Small intestine (tissue), 7 donors: ENCODE measurements around the gene BMS1. TPM values are rescaled to one million over a fixed set of nuclear protein-coding genes. Genes with fewer than 3 reads are reported as not detected.

ENCODE experiments used
- DNase-seq, 2 donors: peaks; one replicate each; pipeline versions ENCODE4 v3.0.0 to v3.0.0-alpha.2; 2013
- FAIRE-seq: peaks from 2 replicates; lab custom pipeline; 2012; peaks lifted over from hg19 to GRCh38; lab: Jason Lieb, UNC
- H3K27ac ChIP-seq, 3 donors: one replicate each; pipeline ENCODE4 v1.5.1; 2013; ENCODE audit warnings: low read length in 2 of 3, mild to moderate bottlenecking in 2 of 3, control low read depth in 1 of 3, inconsistent platforms in 1 of 3, low read depth in 1 of 3, moderate library complexity in 1 of 3
- H3K27me3 ChIP-seq, 3 donors: one replicate each; pipeline ENCODE4 v1.6.1; 2013; ENCODE audit warnings: low read length in 3 of 3, inconsistent platforms in 1 of 3; ENCODE audit not compliant: control insufficient read depth in 3 of 3, insufficient read depth in 3 of 3
- H3K36me3 ChIP-seq, 3 donors: one replicate each; pipeline ENCODE4 v1.6.1; 2013; ENCODE audit warnings: low read length in 3 of 3, inconsistent platforms in 1 of 3, low read depth in 1 of 3, mild to moderate bottlenecking in 1 of 3, moderate library complexity in 1 of 3; ENCODE audit not compliant: control insufficient read depth in 3 of 3, insufficient read depth in 2 of 3
- H3K4me1 ChIP-seq, 3 donors: one replicate each; pipeline ENCODE4 v1.6.1; 2013; ENCODE audit warnings: low read length in 2 of 3, inconsistent platforms in 1 of 3, low read depth in 1 of 3, mild to moderate bottlenecking in 1 of 3, moderate library complexity in 1 of 3; ENCODE audit not compliant: control insufficient read depth in 3 of 3, insufficient read depth in 2 of 3
- H3K4me3 ChIP-seq, 3 donors: one replicate each; pipeline ENCODE4 v1.5.1; 2013; ENCODE audit warnings: low read length in 3 of 3, control low read depth in 1 of 3, inconsistent platforms in 1 of 3, low read depth in 1 of 3, mild to moderate bottlenecking in 1 of 3, moderate library complexity in 1 of 3
- H3K9me3 ChIP-seq, 2 donors: one replicate each; pipeline ENCODE4 v1.6.1; 2013; ENCODE audit warnings: low read depth in 1 of 2, low read length in 1 of 2; ENCODE audit not compliant: control insufficient read depth in 2 of 2, insufficient read depth in 1 of 2
- WGBS, 3 donors: extraction: QIAGEN DNeasy Blood & Tissue Kit; methylation state at CpG; one replicate each; pipeline ENCODE4 v1.1.7; 2013; 5-methylcytosine and 5-hydroxymethylcytosine counted together
- polyA plus RNA-seq, 4 donors: library from polyadenylated mRNA; stranded (reverse) in 3 of 4; unstranded in 1 of 4; fragments of 200-250 nt in 3 of 4; fragments of 120-200 nt in 1 of 4; gene quantifications; one replicate each; pipeline versions ENCODE4 v1.2.1 to v1.2.3, GENCODE V29; 2013
- donor health status: healthy with polysubstance abuse.
- donor health status: control.
- donor health status: control.
- donor health status: Bipolar disorder and iron deficiency.
- donor health status: healthy.

Gene BMS1
- polyA plus RNA-seq, 4 donors: 6.8 to 15.7 (median 9.0) TPM

DNA sequence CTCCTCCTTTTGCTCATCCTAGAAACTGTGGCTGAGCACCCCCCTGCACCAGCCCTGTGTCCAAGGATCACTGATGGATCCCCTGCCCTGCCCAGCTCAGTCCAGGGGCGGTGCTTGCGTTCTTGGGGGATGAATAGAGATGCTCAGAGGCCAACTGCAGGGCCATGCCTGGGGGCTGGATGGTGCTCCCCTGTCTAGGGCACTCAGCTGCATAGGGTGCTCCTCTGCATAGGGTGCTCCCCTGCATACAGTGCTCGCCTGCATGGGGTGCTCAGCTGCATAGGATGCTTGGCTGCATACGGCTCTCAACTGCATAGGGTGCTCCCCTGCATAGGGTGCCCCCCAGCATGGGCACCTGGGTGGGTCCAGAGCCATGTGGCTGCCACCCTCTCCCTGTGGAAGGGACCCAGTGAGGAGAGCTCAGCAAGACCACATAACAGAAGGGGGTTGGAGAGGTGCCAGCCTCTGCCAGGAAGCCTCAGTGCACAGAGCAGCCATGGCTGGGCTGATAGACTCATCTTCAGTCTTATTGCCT, 95.0 kb downstream of the BMS1 start:
- Histone ChIP-seq H3K4me1 (no peaks in the 10 kb centered on the region), H3K4me3 (no peak overlapping the region), H3K27me3 (no peaks in the 10 kb centered on the region), H3K36me3 (no peaks in the 10 kb centered on the region), H3K9me3 (peaks cover 0 to 4% of the 10 kb centered on the region in 2 donors), H3K27ac (no peak overlapping the region)
- no peak for DNase-seq
- no peak for FAIRE-seq
- WGBS, 3 donors: 66 to 79% (median 76%) methylated on average over 4 of the region's 4 CpGs

GRCh38 chr10:42878134-42878820, 95.7 kb downstream of the BMS1 start:
- Histone ChIP-seq H3K4me3 (no peak overlapping the region), H3K4me1 (no peaks in the 10 kb centered on the region), H3K27ac (no peak overlapping the region), H3K36me3 (no peaks in the 10 kb centered on the region), H3K9me3 (peaks cover 0 to 4% of the 10 kb centered on the region in 2 donors), H3K27me3 (no peaks in the 10 kb centered on the region)
- no peak for FAIRE-seq
- 86 to 94% (median 90%) methylated on average over 13 of the region's 13 CpGs for WGBS, 3 donors
- DNase-seq: no peak

- DNase-seq: no peak
- Histone ChIP-seq H3K27me3 (no peaks in the 10 kb centered on the region), H3K4me3 (no peak overlapping the region), H3K4me1 (no peaks in the 10 kb centered on the region), H3K36me3 (no peaks in the 10 kb centered on the region), H3K27ac (no peak overlapping the region), H3K9me3 (peaks cover 0 to 4% of the 10 kb centered on the region in 2 donors)
- 66 to 87% (median 72%) methylated on average over 3 of the region's 3 CpGs for WGBS, 3 donors
- no peak for FAIRE-seq
Measured at GRCh38 chr10:42878821-42879195, 96.2 kb downstream of the BMS1 start.

GRCh38 chr10:42879380-42880254, 97.0 kb downstream of the BMS1 start:
- FAIRE-seq: no peak
- H3K4me1 ChIP-seq: no peaks in the 10 kb centered on the region
- H3K9me3 ChIP-seq: peaks cover 0 to 4% of the 10 kb centered on the region in 2 donors
- WGBS, 3 donors: 69 to 81% (median 71%) methylated on average over 28 to 30 of the region's 30 CpGs
- no peak overlapping the region for H3K27ac ChIP-seq
- H3K4me3 ChIP-seq: no peak overlapping the region
- DNase-seq: no peak
- H3K36me3 ChIP-seq: no peaks in the 10 kb centered on the region
- H3K27me3 ChIP-seq: no peaks in the 10 kb centered on the region

GRCh38 chr10:42880255-42880620, 97.6 kb downstream of the BMS1 start:
- FAIRE-seq: no peak
- Histone ChIP-seq H3K4me3 (no peak overlapping the region), H3K27me3 (no peaks in the 10 kb centered on the region), H3K27ac (no peak overlapping the region), H3K9me3 (peaks cover 0 to 4% of the 10 kb centered on the region in 2 donors), H3K36me3 (no peaks in the 10 kb centered on the region), H3K4me1 (no peaks in the 10 kb centered on the region)
- DNase-seq: no peak
- WGBS, 3 donors: 90 to 91% (median 90%) methylated on average over 16 of the region's 16 CpGs

- H3K4me3 ChIP-seq: no peak overlapping the region
- peaks cover 0 to 4% of the 10 kb centered on the region in 2 donors for H3K9me3 ChIP-seq
- FAIRE-seq: no peak
- DNase-seq: no peak
- H3K4me1 ChIP-seq: no peaks in the 10 kb centered on the region
- no peaks in the 10 kb centered on the region for H3K36me3 ChIP-seq
- WGBS, 3 donors: 83 to 86% (median 85%) methylated on average over 3 of the region's 3 CpGs
- no peaks in the 10 kb centered on the region for H3K27me3 ChIP-seq
- H3K27ac ChIP-seq: no peak overlapping the region
Measured at GRCh38 chr10:42882597-42882996, 100.0 kb downstream of the BMS1 start.

Other genes with a start within 250 kb of the BMS1 start
- gene ZNF33B, start 144.2 kb upstream of the BMS1 start, polyA plus RNA-seq: 10 to 100 TPM in 3 of 4 donors, 1 to 10 TPM in 1; 8.7 to 50.9 (median 16.1) TPM